Gastroesophageal sphincter (tissue), 4 donors: ENCODE measurements around the gene FKBP10. TPM values are rescaled to one million over a fixed set of nuclear protein-coding genes. Genes with fewer than 3 reads are reported as not detected.

ENCODE experiments used
- ATAC-seq: fragments of 150-250 bp; one replicate; pipeline ENCODE4 v1.9.1; 2016; ENCODE audit warnings: mild to moderate bottlenecking, moderate library complexity
- H3K27ac ChIP-seq, 4 donors: fragments of 200-600 bp; sonication (generic) in 3 of 4; 1 replicate in 3 of 4; 2 replicates in 1 of 4; pipeline ENCODE4 v1.5.1; 2016 to 2019
- H3K27me3 ChIP-seq: fragments of 200-600 bp; sonication (generic); one replicate; pipeline ENCODE4 v1.5.1; 2019
- H3K36me3 ChIP-seq, 2 donors: fragments of 200-600 bp; sonication (generic); one replicate each; pipeline ENCODE4 v1.5.1; 2019; ENCODE audit warnings: control low read depth in 1 of 2
- H3K4me1 ChIP-seq, 3 donors: fragments of 200-600 bp; sonication (generic); 1 replicate in 2 of 3; 2 replicates in 1 of 3; pipeline ENCODE4 v1.5.1; 2016 to 2019; ENCODE audit warnings: control low read depth in 2 of 3
- H3K4me3 ChIP-seq, 2 donors: fragments of 200-600 bp; sonication (generic); one replicate each; pipeline ENCODE4 v1.5.1; 2019; ENCODE audit warnings: mild to moderate bottlenecking in 1 of 2, moderate library complexity in 1 of 2
- H3K9me3 ChIP-seq, 3 donors: fragments of 200-600 bp; sonication (generic); one replicate each; pipeline ENCODE4 v1.5.1; 2017 to 2019; ENCODE audit warnings: control low read depth in 2 of 3
- EP300 ChIP-seq: sonication (generic); formaldehyde crosslinking; IDR thresholded peaks from one replicate; pipeline ENCODE4 v1.6.1; 2017; ENCODE audit warnings: antibody characterized with exemption, mild to moderate bottlenecking
- POLR2A ChIP-seq, 2 donors: fragments of 450-650 bp; IDR thresholded peaks; one replicate each; pipeline ENCODE4 v1.6.1; 2017; ENCODE audit warnings: antibody characterized with exemption in 2 of 2, mild to moderate bottlenecking in 2 of 2, moderate library complexity in 1 of 2
- POLR2AphosphoS5 ChIP-seq: sonication (generic); formaldehyde crosslinking; IDR thresholded peaks from one replicate; pipeline ENCODE4 v1.6.1; 2017; ENCODE audit warnings: antibody characterized with exemption
- WGBS, 2 donors: methylation state at CpG; one replicate each; pipeline ENCODE4 v1.1.5; 2018; ENCODE audit warnings: low coverage in 1 of 2; 5-methylcytosine and 5-hydroxymethylcytosine counted together
- total RNA-seq, 4 donors: library from RNA; depleted of rRNA; stranded (reverse); fragments of >200 nt; gene quantifications; one replicate each; pipeline ENCODE4 v1.1.0, GENCODE V29; 2016
- TF ChIP-seq, protein P1 (sequence below), 4 experiments: fragments of 200-600 bp in 2 of 4; fragments of 450-650 bp in 2 of 4; sonication (generic) in 1 of 4; IDR thresholded peaks; one replicate each; pipeline ENCODE4 v1.5.1; 2017 to 2019; ENCODE audit warnings: antibody characterized with exemption in 4 of 4, mild to moderate bottlenecking in 2 of 4, moderate library complexity in 2 of 4

The FKBP10 gene, protein sequence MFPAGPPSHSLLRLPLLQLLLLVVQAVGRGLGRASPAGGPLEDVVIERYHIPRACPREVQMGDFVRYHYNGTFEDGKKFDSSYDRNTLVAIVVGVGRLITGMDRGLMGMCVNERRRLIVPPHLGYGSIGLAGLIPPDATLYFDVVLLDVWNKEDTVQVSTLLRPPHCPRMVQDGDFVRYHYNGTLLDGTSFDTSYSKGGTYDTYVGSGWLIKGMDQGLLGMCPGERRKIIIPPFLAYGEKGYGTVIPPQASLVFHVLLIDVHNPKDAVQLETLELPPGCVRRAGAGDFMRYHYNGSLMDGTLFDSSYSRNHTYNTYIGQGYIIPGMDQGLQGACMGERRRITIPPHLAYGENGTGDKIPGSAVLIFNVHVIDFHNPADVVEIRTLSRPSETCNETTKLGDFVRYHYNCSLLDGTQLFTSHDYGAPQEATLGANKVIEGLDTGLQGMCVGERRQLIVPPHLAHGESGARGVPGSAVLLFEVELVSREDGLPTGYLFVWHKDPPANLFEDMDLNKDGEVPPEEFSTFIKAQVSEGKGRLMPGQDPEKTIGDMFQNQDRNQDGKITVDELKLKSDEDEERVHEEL
- 10 to 100 TPM; 33.7 to 43.2 (median 38.2) TPM for total RNA-seq

DNA sequence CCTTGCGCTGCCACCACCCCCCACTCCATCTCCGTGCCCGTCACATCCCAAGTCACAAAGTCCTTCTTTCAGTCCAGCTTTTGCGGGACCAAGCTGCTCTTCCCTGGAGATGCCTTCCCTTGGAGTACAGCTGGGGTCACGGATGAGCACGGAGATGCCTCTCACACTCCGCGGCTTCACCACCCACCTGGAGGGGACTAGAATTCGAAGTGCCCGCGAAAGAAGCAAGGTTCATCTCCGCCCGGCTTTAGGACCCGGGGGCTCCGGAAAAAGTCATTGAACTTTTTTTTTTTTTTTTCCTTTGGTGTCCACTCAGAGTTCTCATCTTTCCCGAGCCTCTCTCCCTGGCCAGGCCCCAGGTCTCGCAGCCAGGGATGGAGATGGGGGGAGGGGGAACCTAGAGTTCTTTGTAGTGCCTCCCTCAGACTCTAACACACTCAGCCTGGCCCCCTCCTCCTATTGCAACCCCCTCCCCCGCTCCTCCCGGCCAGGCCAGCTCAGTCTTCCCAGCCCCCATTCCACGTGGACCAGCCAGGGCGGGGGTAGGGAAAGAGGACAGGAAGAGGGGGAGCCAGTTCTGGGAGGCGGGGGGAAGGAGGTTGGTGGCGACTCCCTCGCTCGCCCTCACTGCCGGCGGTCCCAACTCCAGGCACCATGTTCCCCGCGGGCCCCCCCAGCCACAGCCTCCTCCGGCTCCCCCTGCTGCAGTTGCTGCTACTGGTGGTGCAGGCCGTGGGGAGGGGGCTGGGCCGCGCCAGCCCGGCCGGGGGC, at the start of gene FKBP10:
Gene FKBP10 (plus strand): TSS at position 624 of the 771 bp plus-strand sequence. CDS start 31 bp downstream, at position 655.
- peak in 1 of 2 donors; percentile 13 for TF ChIP-seq POLR2A (IDR thresholded peaks at IDR 0.05)
- no peak for TF ChIP-seq POLR2AphosphoS5
- TF ChIP-seq, protein P1, sequence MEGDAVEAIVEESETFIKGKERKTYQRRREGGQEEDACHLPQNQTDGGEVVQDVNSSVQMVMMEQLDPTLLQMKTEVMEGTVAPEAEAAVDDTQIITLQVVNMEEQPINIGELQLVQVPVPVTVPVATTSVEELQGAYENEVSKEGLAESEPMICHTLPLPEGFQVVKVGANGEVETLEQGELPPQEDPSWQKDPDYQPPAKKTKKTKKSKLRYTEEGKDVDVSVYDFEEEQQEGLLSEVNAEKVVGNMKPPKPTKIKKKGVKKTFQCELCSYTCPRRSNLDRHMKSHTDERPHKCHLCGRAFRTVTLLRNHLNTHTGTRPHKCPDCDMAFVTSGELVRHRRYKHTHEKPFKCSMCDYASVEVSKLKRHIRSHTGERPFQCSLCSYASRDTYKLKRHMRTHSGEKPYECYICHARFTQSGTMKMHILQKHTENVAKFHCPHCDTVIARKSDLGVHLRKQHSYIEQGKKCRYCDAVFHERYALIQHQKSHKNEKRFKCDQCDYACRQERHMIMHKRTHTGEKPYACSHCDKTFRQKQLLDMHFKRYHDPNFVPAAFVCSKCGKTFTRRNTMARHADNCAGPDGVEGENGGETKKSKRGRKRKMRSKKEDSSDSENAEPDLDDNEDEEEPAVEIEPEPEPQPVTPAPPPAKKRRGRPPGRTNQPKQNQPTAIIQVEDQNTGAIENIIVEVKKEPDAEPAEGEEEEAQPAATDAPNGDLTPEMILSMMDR (IDR thresholded peaks at IDR 0.05), result peak in 2 of 4 experiments; percentile 4 to 11
- H3K4me3 ChIP-seq, result peak within 1 kb of the TSS; percentile 35 to 60
- peak within 1 kb of the TSS; percentile 51 to 85 (median 78) for H3K27ac ChIP-seq
- ATAC-seq, result peak; percentile 60
- H3K27me3 ChIP-seq, result no peaks in the 10 kb centered on the region
- peaks cover 0 to 53% (median 16%) of the 10 kb centered on the region in 3 donors for H3K4me1 ChIP-seq
- peaks cover 0 to 13% of the 10 kb centered on the region in 2 donors for H3K36me3 ChIP-seq
- WGBS, 2 donors, result 1% methylated on average over 23 of the region's 35 CpGs; no CpG with 5 or more reads in 1 of the 2 donors
- H3K9me3 ChIP-seq, result no peaks in the 10 kb centered on the region

DNA sequence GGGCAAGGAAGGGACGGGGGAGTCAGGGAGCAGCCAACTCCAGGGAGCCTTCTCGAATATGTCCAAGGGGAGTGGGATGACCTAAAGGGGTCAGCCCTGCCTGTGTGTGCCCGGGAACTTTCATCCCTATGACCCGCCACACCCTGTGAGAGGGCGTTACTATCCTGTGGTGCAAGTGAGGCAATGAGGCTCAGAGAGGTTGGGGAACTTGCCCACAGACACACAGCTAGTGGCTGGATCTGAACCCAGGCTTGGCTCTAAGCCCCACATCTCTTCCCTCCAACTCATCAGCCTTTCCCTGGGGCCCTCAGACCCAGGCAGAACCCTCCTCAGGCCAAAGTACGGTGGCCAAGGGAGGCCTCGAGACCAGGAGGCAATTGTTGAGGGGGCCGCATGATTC, 49.5 kb upstream of the FKBP10 start:
- Histone ChIP-seq H3K27me3 (no peaks in the 10 kb centered on the region), H3K27ac (no peak overlapping the region), H3K4me1 (no peaks in the 10 kb centered on the region), H3K4me3 (no peak overlapping the region), H3K36me3 (peaks cover 0 to 96% of the 10 kb centered on the region in 2 donors), H3K9me3 (no peaks in the 10 kb centered on the region)
- TF ChIP-seq, protein P1 (IDR thresholded peaks at IDR 0.05), result no peak
- 100% methylated on average over 1 of the region's 8 CpGs; no CpG with 5 or more reads in 1 of the 2 donors for WGBS, 2 donors
- ATAC-seq, result no peak

GRCh38 chr17:41766135-41766534, 46.7 kb upstream of the FKBP10 start:
- no peaks in the 10 kb centered on the region for H3K9me3 ChIP-seq
- no peak overlapping the region for H3K27ac ChIP-seq
- H3K4me1 ChIP-seq, result no peaks in the 10 kb centered on the region
- peaks cover 0 to 99% of the 10 kb centered on the region in 2 donors for H3K36me3 ChIP-seq
- ATAC-seq, result no peak
- no peak overlapping the region for H3K4me3 ChIP-seq
- no peaks in the 10 kb centered on the region for H3K27me3 ChIP-seq
- TF ChIP-seq POLR2A (IDR thresholded peaks at IDR 0.05) (no peak), POLR2AphosphoS5 (no peak), EP300 (no peak)
- TF ChIP-seq, protein P1 (IDR thresholded peaks at IDR 0.05), result no peak

DNA sequence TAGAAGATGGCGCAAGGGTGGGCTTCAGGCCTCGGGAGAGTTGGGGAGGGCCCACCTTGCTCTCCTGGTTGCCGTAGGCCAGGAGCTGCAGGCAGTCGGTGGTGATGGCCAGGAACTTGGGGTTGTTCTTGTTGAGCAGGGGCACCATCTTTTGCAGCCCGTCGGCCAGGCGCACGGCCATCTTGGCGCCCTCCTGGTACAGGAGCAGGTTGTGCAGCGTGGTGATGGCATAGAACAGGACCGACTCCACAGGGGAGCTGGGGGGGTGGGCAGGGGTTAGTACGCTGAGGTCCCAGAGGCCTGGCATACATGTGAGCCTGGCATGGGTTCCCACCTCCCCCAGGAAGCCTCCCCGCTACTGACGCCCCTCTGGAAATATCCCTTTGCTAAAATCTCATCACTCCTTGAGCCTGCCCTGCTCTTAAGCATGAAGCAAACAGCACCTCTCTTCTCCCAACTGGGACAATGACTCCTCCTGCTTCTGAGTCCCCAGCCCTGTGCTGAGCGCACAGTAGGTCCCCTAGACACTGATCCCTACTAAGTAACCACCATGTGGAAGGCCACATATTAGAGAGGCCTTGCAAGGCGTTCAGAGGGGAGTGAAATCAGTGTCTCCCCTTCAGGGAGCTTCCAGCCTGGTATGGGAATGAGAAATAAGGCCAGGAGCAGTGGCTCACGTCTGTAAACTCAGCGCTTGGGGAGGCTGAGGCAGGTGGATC, 45.3 kb upstream of the FKBP10 start:
- Histone ChIP-seq H3K27ac (no peak overlapping the region), H3K36me3 (peaks cover 0 to 91% of the 10 kb centered on the region in 2 donors), H3K27me3 (peaks cover 5% of the 10 kb centered on the region), H3K4me1 (peaks cover 0 to 7% (median 0%) of the 10 kb centered on the region in 3 donors), H3K4me3 (no peak overlapping the region), H3K9me3 (no peaks in the 10 kb centered on the region)
- WGBS, 2 donors, result 74 to 90% methylated on average over 3 of the region's 18 CpGs
- TF ChIP-seq POLR2A (IDR thresholded peaks at IDR 0.05) (no peak), POLR2AphosphoS5 (no peak), EP300 (no peak)
- TF ChIP-seq, protein P1 (IDR thresholded peaks at IDR 0.05), result no peak
- ATAC-seq, result no peak
